Effector memory CD4-positive, alpha-beta T cell (primary cell): ENCODE results near the gene FOXC1.

Experiments
- DNase-seq, 3 donors: peaks; one replicate each; pipeline ENCODE4 v3.0.0-alpha.2; 2020
- H3K27ac ChIP-seq: 2 replicates; pipeline ENCODE4 v1.7.0; 2013; ENCODE audit warnings: mild to moderate bottlenecking, low read length, moderate library complexity; ENCODE audit not compliant: insufficient read depth, poor library complexity, severe bottlenecking
- H3K27me3 ChIP-seq: replicated peaks from 2 replicates; pipeline ENCODE4 v1.7.0; 2013; ENCODE audit warnings: mild to moderate bottlenecking, low read length; ENCODE audit not compliant: insufficient read depth, control insufficient read depth, poor library complexity, severe bottlenecking
- H3K36me3 ChIP-seq: 2 replicates; pipeline ENCODE4 v1.7.0; 2013; ENCODE audit warnings: mild to moderate bottlenecking, low read length, moderate library complexity; ENCODE audit not compliant: control insufficient read depth, insufficient read depth
- H3K4me1 ChIP-seq: 2 replicates; pipeline ENCODE4 v1.7.0; 2013; ENCODE audit warnings: low read length, mild to moderate bottlenecking; ENCODE audit not compliant: control insufficient read depth, insufficient read depth, poor library complexity, severe bottlenecking
- H3K4me3 ChIP-seq: 2 replicates; pipeline ENCODE4 v1.7.0; 2013; ENCODE audit warnings: low read length, low read depth, mild to moderate bottlenecking; ENCODE audit not compliant: insufficient read depth, poor library complexity, severe bottlenecking
- H3K9me3 ChIP-seq: 2 replicates; pipeline ENCODE4 v1.7.0; 2013; ENCODE audit warnings: mild to moderate bottlenecking, low read length, moderate library complexity; ENCODE audit not compliant: control insufficient read depth

The FOXC1 gene

GRCh38 chr6:1617466-1618310 lies 8.0 kb downstream of the FOXC1 start:
- DNase-seq, result no peak
- H3K9me3 ChIP-seq, result no peaks in the 10 kb centered on the region
- peaks cover 22% of the 10 kb centered on the region for H3K4me1 ChIP-seq
- H3K4me3 ChIP-seq, result no peak overlapping the region
- H3K27ac ChIP-seq, result no peak overlapping the region
- no peaks in the 10 kb centered on the region for H3K36me3 ChIP-seq
- peaks cover 54% of the 10 kb centered on the region for H3K27me3 ChIP-seq

GRCh38 chr6:1618311-1619097 lies 8.8 kb downstream of the FOXC1 start:
- H3K27me3 ChIP-seq, result peaks cover 49% of the 10 kb centered on the region

DNA sequence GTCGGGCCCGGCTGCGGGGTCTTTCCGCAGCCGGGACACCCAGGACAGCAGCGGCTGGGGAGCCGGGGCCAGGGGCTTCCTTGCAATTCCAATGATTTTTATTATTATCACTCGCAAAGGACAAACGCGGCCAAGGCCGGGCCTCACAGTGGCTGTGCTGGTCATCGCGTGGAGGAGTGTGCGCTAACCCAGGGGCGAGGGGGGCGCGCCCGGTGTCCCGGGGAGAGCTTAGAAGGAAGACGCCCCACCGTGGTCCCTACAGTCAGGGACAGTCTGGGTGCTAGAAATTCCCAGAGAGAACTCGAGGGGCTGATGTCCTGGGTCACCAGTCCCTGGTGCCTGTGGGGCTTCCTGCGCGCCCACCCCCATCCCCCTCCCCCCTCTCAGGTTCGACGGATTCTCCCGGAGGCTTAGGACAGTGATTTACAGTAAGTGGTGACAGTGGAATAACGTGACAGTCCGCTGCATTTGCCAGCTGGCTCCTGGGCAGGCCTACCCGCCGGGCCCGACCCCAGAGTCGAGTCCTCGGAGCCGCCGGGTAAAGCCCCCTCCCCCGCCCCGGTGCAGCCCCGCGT lies 9.5 kb downstream of the FOXC1 start:
- H3K9me3 ChIP-seq, result no peaks in the 10 kb centered on the region
- no peak for DNase-seq
- H3K27ac ChIP-seq, result no peak overlapping the region
- H3K36me3 ChIP-seq, result no peaks in the 10 kb centered on the region
- peaks cover 17% of the 10 kb centered on the region for H3K4me1 ChIP-seq
- H3K27me3 ChIP-seq, result peaks cover 47% of the 10 kb centered on the region
- H3K4me3 ChIP-seq, result no peak overlapping the region

More at GRCh38 chr6:1618311-1619097, 8.8 kb downstream of the FOXC1 start:
- Histone ChIP-seq H3K36me3 (no peaks in the 10 kb centered on the region), H3K4me1 (peaks cover 22% of the 10 kb centered on the region), H3K4me3 (no peak overlapping the region), H3K9me3 (no peaks in the 10 kb centered on the region), H3K27ac (no peak overlapping the region)
- no peak for DNase-seq

DNA sequence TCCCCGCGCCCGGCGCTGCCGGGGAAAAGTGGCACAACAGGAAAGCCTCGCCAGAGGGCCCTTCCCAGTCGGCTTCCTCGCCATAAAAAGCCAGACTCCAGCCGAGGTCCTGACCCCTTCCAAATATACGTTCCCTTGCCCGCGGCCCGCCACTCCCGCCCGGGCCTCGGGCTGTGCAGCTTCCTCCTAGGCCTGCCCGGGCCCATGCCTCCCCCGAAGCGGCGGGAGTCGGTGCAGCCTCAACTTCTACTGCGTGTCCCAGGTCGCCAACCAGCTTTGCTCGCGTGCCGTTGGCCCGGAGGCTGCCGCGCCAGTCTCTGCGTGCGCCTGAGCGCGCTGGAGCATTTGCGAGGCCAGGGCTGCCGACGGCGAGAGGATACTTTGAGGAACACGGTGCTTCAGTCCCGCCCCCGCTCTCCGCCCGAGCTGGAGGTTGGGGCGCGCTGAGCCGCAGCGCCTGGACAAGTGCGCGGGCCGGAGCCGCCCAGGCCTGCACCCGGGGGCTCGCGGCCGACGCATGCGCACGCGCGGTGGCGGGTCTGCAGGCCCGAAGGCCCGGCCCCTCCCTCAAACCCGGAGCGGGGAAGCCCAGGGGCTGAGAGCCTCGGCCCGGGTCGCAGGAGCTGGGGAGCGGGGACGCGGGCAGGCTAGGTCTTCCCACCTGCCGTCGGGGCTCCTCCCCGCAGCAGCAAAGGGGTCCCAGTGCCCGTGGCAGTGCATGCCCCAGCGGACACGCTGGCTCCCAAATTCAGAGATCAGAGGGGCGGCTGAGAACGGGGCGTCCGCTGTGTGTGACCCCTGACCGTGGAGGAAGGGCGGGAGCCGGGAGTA lies 10.2 kb downstream of the FOXC1 start:
- Histone ChIP-seq H3K27me3 (peaks cover 48% of the 10 kb centered on the region), H3K9me3 (no peaks in the 10 kb centered on the region), H3K27ac (no peak overlapping the region), H3K36me3 (no peaks in the 10 kb centered on the region), H3K4me1 (peaks cover 10% of the 10 kb centered on the region), H3K4me3 (no peak overlapping the region)
- no peak for DNase-seq

- no peak overlapping the region for H3K4me3 ChIP-seq
- H3K4me1 ChIP-seq, result peaks cover 10% of the 10 kb centered on the region
- no peaks in the 10 kb centered on the region for H3K36me3 ChIP-seq
- no peak for DNase-seq
- no peak overlapping the region for H3K27ac ChIP-seq
- peaks cover 50% of the 10 kb centered on the region for H3K27me3 ChIP-seq
- H3K9me3 ChIP-seq, result no peaks in the 10 kb centered on the region
Measured at GRCh38 chr6:1620504-1621069, 10.9 kb downstream of the FOXC1 start.

- no peaks in the 10 kb centered on the region for H3K36me3 ChIP-seq
- H3K4me3 ChIP-seq, result no peak overlapping the region
- no peak for DNase-seq
- H3K27ac ChIP-seq, result no peak overlapping the region
- peaks cover 10% of the 10 kb centered on the region for H3K4me1 ChIP-seq
- H3K27me3 ChIP-seq, result peaks cover 51% of the 10 kb centered on the region
- H3K9me3 ChIP-seq, result no peaks in the 10 kb centered on the region
Measured at GRCh38 chr6:1621070-1621701, 11.5 kb downstream of the FOXC1 start.

GRCh38 chr6:1622220-1622850 lies 12.6 kb downstream of the FOXC1 start:
- Histone ChIP-seq H3K27me3 (peaks cover 48% of the 10 kb centered on the region), H3K36me3 (no peaks in the 10 kb centered on the region)
- no peak for DNase-seq

GRCh38 chr6:1622851-1623768 lies 13.4 kb downstream of the FOXC1 start:
- Histone ChIP-seq H3K9me3 (no peaks in the 10 kb centered on the region), H3K4me3 (no peak overlapping the region), H3K36me3 (no peaks in the 10 kb centered on the region), H3K27me3 (peaks cover 47% of the 10 kb centered on the region), H3K4me1 (peaks cover 10% of the 10 kb centered on the region), H3K27ac (no peak overlapping the region)
- no peak for DNase-seq

More at GRCh38 chr6:1622220-1622850, 12.6 kb downstream of the FOXC1 start:
- peaks cover 10% of the 10 kb centered on the region for H3K4me1 ChIP-seq
- no peak overlapping the region for H3K27ac ChIP-seq
- H3K9me3 ChIP-seq, result no peaks in the 10 kb centered on the region
- no peak overlapping the region for H3K4me3 ChIP-seq
